ENCODE results near the gene UNC80. TPM values are rescaled to one million over a fixed set of nuclear protein-coding genes. Genes with fewer than 3 reads are reported as not detected.

Gene UNC80
- total RNA-seq, 2 donors from 2014 or later, result 3.6 to 8.6 TPM

- DNase-seq (ENCODE audit: low spot score), result no peak
- intact Hi-C loops (cut with DNase I), result no loop called here
- TF ChIP-seq POLR2A (IDR thresholded peaks at IDR 0.05), result no peak
- TF ChIP-seq CTCF (IDR thresholded peaks at IDR 0.05), result no peak
- no peak for TF ChIP-seq POLR2AphosphoS5 (IDR thresholded peaks at IDR 0.05)
- Histone ChIP-seq H3K36me3 (no peaks in the 10 kb centered on the region), H3K4me3 (no peak overlapping the region), H3K27ac (no peak overlapping the region), H3K4me1 (replicated peaks) (no peaks in the 10 kb centered on the region), H3K9me3 (no peaks in the 10 kb centered on the region), H3K27me3 (replicated peaks; ENCODE audit: insufficient read depth) (no peaks in the 10 kb centered on the region)
- WGBS, result 81% methylated on average over 8 of the region's 8 CpGs
Observed at GRCh38 chr2:209922116-209922515, 150.5 kb downstream of the UNC80 start.

DNA sequence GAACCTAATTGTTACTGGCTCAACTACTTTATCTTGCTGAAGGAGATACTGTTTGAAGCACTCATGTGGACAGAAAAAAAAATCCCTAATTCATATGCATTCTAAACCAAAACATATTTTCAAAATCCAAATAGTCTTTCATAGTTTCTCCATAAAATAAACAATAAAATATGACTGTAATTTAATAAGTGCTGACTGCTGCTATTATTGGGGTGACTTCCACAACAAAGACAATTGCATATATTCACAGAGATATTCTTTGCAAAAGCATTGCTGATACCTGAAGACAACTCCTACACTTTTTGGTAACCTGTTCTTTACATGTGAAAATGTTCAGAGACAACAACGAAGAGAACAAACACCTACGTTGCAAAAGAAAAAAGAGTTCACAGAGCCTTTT lies 157.7 kb downstream of the UNC80 start:
- no peaks in the 10 kb centered on the region for H3K36me3 ChIP-seq
- intact Hi-C loops (cut with DNase I), result no loop called here

DNA sequence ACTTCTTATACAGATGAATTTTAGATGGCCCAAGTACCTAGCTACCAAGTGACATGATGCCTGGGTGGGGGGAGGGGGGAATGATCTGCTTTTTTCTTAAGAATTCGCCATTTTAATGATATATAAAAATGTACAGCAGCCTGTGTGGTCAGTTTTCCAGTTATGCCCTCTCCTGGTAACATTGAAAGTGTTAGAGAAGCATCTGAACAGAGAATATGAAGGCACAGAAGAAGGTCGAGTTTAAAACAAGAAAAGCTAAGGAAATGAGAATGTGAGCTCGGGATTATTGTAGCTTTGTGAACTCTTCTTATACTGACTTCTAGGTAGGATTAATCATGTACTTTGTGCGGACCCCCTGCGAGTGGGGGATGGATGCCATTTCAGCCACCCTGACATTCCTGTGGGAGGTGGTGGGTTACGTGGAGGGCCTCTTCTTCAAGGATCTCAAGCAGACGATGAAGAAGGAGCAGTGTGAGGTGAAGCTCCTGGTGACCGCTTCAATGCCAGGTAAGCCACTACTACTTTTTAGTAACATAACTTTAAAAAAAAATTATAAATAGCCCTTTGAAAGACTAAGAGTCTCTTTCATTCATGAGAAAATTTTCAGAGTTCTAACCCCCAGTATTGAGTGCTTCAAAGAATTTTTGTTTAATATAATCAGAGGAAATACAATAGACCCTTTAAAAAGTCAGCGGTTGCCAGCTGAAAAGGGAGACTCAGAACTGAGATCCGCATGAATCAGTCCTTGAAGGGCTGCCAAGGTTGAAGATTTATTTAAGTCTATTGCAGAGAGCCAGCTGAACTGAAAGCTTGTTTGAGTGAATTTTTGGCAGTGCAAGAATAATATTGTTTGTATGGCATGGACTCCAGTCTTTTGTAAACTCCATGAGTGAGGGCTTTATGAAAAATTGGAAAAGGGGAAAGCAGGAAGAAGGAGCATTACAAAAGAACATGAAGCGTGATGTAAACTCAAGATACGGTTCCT lies 162.2 kb downstream of the UNC80 start:
- Histone ChIP-seq H3K36me3 (no peaks in the 10 kb centered on the region), H3K4me1 (replicated peaks) (no peaks in the 10 kb centered on the region), H3K27ac (no peak overlapping the region), H3K4me3 (no peak overlapping the region), H3K9me3 (no peaks in the 10 kb centered on the region), H3K27me3 (replicated peaks; ENCODE audit: insufficient read depth) (no peaks in the 10 kb centered on the region)
- 28% methylated on average over 12 of the region's 12 CpGs for WGBS
- intact Hi-C loops (cut with DNase I), result no loop called here
- TF ChIP-seq POLR2AphosphoS5 (IDR thresholded peaks at IDR 0.05) (peak; percentile 72), POLR2A (IDR thresholded peaks at IDR 0.05) (no peak)
- peak; percentile 76 for DNase-seq (ENCODE audit: low spot score)

More for the DNA sequence above, 157.7 kb downstream of the UNC80 start:
- Histone ChIP-seq H3K27me3 (replicated peaks; ENCODE audit: insufficient read depth) (no peaks in the 10 kb centered on the region), H3K27ac (no peak overlapping the region), H3K4me1 (replicated peaks) (no peaks in the 10 kb centered on the region), H3K9me3 (no peaks in the 10 kb centered on the region), H3K4me3 (no peak overlapping the region)
- no peak for TF ChIP-seq CTCF (IDR thresholded peaks at IDR 0.05)
- no peak for TF ChIP-seq POLR2AphosphoS5 (IDR thresholded peaks at IDR 0.05)
- TF ChIP-seq POLR2A (IDR thresholded peaks at IDR 0.05), result no peak
- DNase-seq (ENCODE audit: low spot score), result no peak
- 59% methylated on average over 2 of the region's 2 CpGs for WGBS

GRCh38 chr2:209936106-209936666 lies 164.6 kb downstream of the UNC80 start:
- no peak overlapping the region for H3K4me3 ChIP-seq
- WGBS, result 87% methylated on average over 3 of the region's 3 CpGs
- no peak for DNase-seq (ENCODE audit: low spot score)
- no peaks in the 10 kb centered on the region for H3K36me3 ChIP-seq
- H3K9me3 ChIP-seq, result no peaks in the 10 kb centered on the region
- intact Hi-C loops (cut with DNase I), result no loop called here
- no peak overlapping the region for H3K27ac ChIP-seq
- peak in 1 of 4 experiments; percentile 28 for TF ChIP-seq CTCF (IDR thresholded peaks at IDR 0.05)
- TF ChIP-seq POLR2A (IDR thresholded peaks at IDR 0.05), result no peak
- no peak for TF ChIP-seq POLR2AphosphoS5 (IDR thresholded peaks at IDR 0.05)
- no peaks in the 10 kb centered on the region for H3K27me3 ChIP-seq (replicated peaks; ENCODE audit: insufficient read depth)
- no peaks in the 10 kb centered on the region for H3K4me1 ChIP-seq (replicated peaks)

DNA sequence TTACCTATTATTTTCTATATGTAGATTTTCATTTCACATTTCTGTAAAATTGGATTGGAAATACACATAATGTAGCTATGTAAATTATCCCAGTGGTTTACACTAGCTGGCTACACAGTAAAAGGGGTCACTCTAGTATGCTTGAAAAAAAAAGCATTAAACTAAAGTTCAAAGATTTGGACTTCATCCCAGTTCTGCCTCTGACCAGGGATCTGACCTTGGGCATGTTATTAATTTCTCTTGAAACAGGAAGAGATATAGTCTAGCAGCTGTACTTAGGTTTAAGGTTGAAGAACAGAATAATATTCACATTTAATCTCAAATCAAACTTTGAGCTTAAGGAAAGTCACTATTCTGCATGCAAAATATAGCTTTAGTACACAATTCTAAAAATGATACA lies 166.3 kb downstream of the UNC80 start:
- no peaks in the 10 kb centered on the region for H3K4me1 ChIP-seq (replicated peaks)
- DNase-seq (ENCODE audit: low spot score), result no peak
- intact Hi-C loops (cut with DNase I), result no loop called here
- TF ChIP-seq POLR2AphosphoS5 (IDR thresholded peaks at IDR 0.05) (no peak), CTCF (IDR thresholded peaks at IDR 0.05) (no peak), POLR2A (IDR thresholded peaks at IDR 0.05) (no peak)
- no peaks in the 10 kb centered on the region for H3K36me3 ChIP-seq
- no peaks in the 10 kb centered on the region for H3K27me3 ChIP-seq (replicated peaks; ENCODE audit: insufficient read depth)
- no peak overlapping the region for H3K4me3 ChIP-seq
- no peak overlapping the region for H3K27ac ChIP-seq
- H3K9me3 ChIP-seq, result no peaks in the 10 kb centered on the region

All from prostate gland (tissue), 2 donors.